ENCODE results near the gene TOR2A.
"Not testable (repeated sequence)": the region's sequence is repeated elsewhere in the genome, so short reads cannot be mapped to it uniquely, and the experiment has no call there.

Gene TOR2A

GRCh38 chr9:127769101-127769500, 34.0 kb upstream of the TOR2A start:
- in situ Hi-C loops (cut with MboI; ENCODE audit: low sequenced_read_pairs) = no loop called here

DNA sequence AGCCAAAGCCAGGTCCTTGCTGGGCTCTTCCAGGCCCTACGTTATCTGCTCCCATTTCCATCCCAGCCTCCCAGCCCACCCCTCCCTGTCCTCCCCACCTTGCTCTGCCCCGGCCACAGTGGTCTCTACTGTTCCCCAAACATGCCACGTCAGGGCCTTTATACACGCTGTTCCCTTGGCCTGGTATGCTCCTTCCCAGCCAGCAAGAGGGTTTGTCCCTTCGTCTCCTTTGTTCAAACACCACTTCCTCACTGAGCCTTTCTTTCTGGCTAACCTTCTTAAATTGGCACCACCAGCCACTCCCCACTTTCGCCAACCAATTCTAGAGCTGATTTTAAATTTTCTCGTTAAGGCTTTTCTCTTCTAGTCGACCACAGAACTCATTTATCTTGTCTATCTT, 33.6 kb upstream of the TOR2A start:
- in situ Hi-C loops (cut with MboI; ENCODE audit: low sequenced_read_pairs) = no loop called here

DNA sequence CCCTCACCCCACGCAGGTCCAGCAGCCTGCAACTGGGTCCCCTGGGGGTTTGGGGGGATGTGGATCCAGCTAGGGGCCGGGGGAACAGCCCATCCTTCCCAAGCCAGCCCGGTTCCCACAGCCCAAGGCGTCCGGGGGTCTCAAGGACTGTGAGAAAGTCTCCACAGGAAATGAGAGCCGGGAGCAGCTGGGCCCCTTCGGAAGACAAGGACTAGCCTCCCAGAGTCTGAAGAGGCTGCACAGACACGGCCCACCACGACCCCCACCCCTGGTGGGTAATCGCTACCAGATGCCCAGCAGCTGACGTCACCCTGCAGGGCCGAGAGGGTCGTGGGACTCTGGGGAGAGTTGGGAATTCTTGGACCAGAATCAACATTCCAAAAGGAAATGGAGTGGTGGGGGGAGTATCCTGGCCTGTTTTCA, 32.8 kb upstream of the TOR2A start:
- in situ Hi-C loops (cut with MboI; ENCODE audit: low sequenced_read_pairs) = no loop called here

GRCh38 chr9:127767410-127767809, 32.3 kb upstream of the TOR2A start:
- in situ Hi-C loops (cut with MboI; ENCODE audit: low sequenced_read_pairs) = no loop called here

GRCh38 chr9:127765418-127765817, 30.3 kb upstream of the TOR2A start:
- in situ Hi-C loops (cut with MboI; ENCODE audit: low sequenced_read_pairs) = no loop called here

DNA sequence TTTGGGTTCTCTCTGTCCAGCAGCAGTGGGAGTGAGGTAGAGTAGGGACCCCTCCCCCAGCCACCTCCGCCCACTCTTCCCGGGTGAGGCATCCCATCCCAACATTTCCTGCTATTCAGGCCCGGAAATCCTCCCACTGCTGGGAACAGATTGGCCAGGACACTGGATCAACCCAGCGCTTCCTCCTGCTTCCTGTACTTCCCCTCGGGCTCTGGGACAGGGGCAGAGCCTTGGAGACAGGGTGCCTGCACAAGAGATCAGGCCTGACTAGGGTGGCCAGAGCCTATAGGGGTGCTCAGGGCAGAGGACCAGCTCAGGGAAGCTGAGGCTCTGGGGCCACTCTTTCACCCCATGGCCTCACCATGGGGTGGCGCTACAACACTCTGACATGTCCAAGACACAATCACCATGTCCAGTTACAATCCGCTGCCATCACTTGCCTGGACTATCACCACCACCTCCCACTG, 28.9 kb upstream of the TOR2A start:
- in situ Hi-C loops (cut with MboI; ENCODE audit: low sequenced_read_pairs) = no loop called here

- in situ Hi-C loops (cut with MboI; ENCODE audit: low sequenced_read_pairs) = no loop called here
These were observed 27.1 kb upstream of the TOR2A start for GRCh38 chr9:127762111-127762676.

DNA sequence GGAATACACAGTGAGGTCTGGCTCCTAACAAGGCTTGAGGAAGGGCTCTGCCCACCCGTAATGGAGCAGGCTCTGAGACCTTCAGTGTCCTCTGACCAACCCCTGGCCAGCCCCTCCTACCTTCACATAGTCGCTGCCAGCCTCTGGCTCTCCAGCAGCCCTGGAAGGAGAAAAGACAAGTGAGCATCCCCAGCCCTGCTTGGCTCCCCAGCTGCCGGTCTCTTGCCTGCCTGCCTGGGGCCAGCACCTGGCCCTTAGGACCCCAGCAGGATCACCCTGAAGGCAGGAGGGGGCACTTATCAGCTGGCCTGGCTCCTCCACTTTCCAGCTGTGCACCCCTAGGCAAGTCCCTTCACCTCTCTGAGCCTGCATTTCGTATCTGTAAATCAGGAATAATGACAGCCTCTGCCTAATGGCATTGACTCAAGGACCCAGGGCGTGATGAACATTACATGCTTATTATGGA, 26.4 kb upstream of the TOR2A start:
- in situ Hi-C loops (cut with MboI; ENCODE audit: low sequenced_read_pairs) = no loop called here

GRCh38 chr9:127761061-127761460, 26.0 kb upstream of the TOR2A start:
- in situ Hi-C loops (cut with MboI; ENCODE audit: low sequenced_read_pairs) = no loop called here

- in situ Hi-C loops (cut with MboI; ENCODE audit: low sequenced_read_pairs) = no loop called here
These were observed 23.7 kb upstream of the TOR2A start for GRCh38 chr9:127758843-127759242.

GRCh38 chr9:127756776-127757175, 21.7 kb upstream of the TOR2A start:
- in situ Hi-C loops (cut with MboI; ENCODE audit: low sequenced_read_pairs) = not testable (repeated sequence)

DNA sequence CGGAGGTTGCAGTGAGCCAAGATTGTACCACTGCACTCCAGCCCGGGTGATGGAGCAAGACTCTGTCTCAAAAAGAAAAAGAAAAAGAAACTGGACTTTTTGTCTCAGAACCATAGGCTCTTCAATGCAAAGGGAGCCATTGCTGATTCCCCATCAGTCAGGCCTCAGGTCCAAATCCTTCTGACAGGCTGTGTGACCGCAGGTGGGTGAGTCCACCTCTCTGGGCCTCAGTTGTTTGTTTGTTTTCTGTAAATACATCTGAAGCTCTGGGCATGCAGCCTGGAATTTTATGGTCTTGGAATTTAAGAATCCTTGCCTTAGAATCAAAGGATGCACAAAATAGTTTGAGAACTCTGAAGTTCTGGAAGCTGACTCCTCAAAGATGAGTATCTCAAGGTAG, 21.1 kb upstream of the TOR2A start:
- in situ Hi-C loops (cut with MboI; ENCODE audit: low sequenced_read_pairs) = no loop called here

GRCh38 chr9:127755061-127756060, 20.3 kb upstream of the TOR2A start:
- in situ Hi-C loops (cut with MboI; ENCODE audit: low sequenced_read_pairs) = no loop called here

- in situ Hi-C loops (cut with MboI; ENCODE audit: low sequenced_read_pairs) = no loop called here
These were observed 19.3 kb upstream of the TOR2A start for GRCh38 chr9:127754099-127755060.

DNA sequence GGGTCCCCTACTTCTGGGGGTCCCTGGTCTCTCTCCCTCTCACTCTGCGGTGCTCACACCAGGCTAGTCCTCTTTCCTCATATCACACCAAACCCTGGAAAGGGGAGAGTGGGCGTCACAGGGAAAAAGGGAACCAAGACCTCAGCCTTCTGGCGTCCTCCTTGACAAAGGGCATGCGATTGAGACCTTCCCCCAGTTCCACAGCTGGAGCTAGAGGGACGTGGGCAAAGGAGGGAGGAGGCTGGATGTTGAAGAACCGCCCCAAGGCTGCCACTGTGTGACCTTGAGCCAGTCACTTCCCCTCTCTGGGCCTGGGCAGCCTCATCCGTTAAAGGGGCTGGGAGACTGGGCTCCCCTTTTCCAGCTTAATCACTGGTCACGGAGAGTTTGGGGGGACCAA, 18.5 kb upstream of the TOR2A start:
- in situ Hi-C loops (cut with MboI; ENCODE audit: low sequenced_read_pairs) = no loop called here

- in situ Hi-C loops (cut with MboI; ENCODE audit: low sequenced_read_pairs) = no loop called here
These were observed 18.1 kb upstream of the TOR2A start for GRCh38 chr9:127753148-127753547.

DNA sequence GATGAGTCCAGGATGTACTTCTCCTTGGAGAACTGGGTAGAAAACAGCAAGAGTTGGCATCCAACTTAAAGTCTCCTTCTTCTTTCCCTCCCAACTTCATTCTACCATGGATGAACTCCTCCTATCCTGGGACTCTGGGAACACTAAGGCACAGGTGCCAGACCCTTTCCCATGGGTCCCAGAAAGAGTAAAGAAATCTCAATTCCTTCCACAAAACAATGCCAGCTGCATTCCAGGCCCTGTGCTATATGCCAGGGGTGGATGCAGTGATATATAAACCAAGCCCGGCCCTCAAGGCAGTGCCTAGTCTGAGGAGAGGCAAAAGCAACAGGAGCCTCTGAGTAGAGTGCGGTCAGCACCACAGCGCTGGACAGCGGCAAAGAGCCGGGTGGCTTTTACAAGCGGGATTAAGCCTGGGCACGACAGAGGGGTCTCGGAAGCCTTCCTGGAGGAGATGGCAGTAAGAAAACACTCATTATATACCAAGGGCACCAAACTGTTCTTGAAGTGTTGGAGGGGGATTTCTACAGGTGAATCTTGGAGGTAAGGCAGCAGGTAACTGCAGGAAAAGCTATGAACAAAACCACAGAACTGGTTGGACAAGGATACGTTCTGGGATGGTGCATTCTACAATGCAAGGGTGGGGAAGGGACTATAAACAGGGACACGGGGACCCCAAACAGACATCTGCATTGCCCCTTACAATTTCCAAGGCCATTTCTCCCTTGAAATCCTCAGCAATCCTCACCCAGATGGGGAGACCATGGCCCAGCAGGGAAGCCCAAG, 16.4 kb upstream of the TOR2A start:
- in situ Hi-C loops (cut with MboI; ENCODE audit: low sequenced_read_pairs) = no loop called here

DNA sequence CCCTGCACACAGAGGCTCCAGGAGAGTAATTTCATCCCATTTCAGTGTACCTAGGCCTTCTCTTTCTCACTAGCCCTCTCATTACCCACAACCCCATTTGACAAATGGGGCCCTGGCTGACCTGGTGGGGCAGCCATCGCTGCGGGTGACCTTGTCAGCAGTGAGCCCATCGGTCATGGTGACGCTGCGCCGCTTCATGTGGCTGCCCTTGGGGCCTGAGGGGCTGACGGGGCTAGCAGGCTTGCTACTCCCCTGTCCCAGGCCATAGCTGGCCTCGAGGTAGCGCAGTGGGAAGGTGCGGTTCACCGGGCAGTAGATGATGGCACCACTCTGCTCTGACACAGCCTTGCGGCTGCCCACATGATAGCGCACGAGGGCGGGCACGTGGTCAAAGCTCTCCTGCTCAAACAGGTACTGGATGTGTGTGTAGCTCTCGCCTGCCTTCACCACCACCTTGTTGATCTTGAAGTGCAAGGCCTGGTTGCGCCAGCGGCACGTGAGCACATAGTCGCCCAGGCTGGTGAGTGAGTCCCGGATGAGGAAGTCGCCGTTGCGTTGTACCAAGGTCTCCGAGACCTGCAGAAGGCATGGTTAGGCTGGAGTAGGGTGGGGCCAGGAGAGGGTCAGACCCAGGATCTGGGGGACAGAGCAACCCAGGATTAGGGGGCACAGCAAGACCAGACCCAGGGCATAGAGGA, 14.1 kb upstream of the TOR2A start:
- in situ Hi-C loops (cut with MboI; ENCODE audit: low sequenced_read_pairs) = no loop called here

DNA sequence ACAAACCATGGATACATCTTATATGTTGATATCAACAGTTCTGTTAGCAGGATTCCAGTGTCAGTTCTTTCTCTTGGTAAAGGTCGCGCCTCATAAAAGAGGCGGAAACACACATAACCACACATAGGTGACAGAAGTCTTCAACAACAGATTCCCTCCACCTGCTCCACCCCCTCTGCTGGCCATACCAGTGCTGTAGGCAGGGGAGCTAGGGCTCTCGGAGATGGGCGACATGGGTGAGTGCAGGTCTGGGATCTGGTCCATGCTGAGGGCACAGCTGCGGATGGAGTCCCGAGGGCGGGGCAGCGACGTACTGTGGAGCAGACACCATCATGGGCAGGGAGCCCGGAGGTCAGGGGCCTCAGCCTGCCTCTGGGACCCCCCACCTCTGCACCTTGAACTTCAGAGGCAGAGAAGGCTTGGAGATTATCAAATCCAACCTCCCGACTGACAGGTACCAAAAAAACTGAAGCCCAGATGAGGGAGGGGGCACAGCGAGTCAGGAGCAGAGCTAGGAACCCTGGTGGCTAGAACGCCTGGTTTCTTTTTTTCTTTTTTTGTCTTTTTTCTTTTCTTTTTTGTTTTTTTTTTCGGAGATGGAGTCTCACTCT, 12.0 kb upstream of the TOR2A start:
- in situ Hi-C loops (cut with MboI; ENCODE audit: low sequenced_read_pairs) = no loop called here
